Cardiac muscle cell (in vitro differentiated cells and primary cell): Measurements from ENCODE around the gene SOX14. TPM values are rescaled to one million over a fixed set of nuclear protein-coding genes. Genes with fewer than 3 reads are reported as not detected.

ENCODE experiments used
- DNase-seq, 2 donors: peaks; one replicate each; pipeline versions ENCODE4 v3.0.0 to v3.0.0-alpha.2; 2010 to 2017; ENCODE audit warnings: low read depth in 1 of 2, low spot score in 1 of 2
- H3K27ac ChIP-seq: fragments of 200-600 bp; sonication (generic); 2 replicates; pipeline ENCODE4 v1.5.1; 2016
- H3K27me3 ChIP-seq: fragments of 200-600 bp; sonication (generic); 2 replicates; pipeline ENCODE4 v1.6.0; 2016; ENCODE audit warnings: control low read depth
- H3K36me3 ChIP-seq: fragments of 200-600 bp; sonication (generic); 2 replicates; pipeline ENCODE4 v1.5.1; 2016; ENCODE audit warnings: control low read depth
- H3K4me1 ChIP-seq: fragments of 200-600 bp; sonication (generic); 2 replicates; pipeline ENCODE4 v1.8.1; 2017; ENCODE audit warnings: low read depth, mild to moderate bottlenecking, mixed run types
- H3K4me3 ChIP-seq: fragments of 200-600 bp; sonication (generic); 2 replicates; pipeline ENCODE4 v1.5.1; 2016; ENCODE audit warnings: mild to moderate bottlenecking
- H3K9me3 ChIP-seq: fragments of 200-600 bp; sonication (generic); 2 replicates; pipeline ENCODE4 v1.5.1; 2017; ENCODE audit warnings: low read depth, mild to moderate bottlenecking, control low read depth
- polyA plus RNA-seq: library from polyadenylated mRNA; unstranded; fragments of >200 nt; fragmentation: Nextera tagmentation; extraction: Ambion mirVana; gene quantifications from 2 replicates; pipeline ENCODE4 v1.2.1, GENCODE V29; 2016
- total RNA-seq: library from RNA; depleted of rRNA; stranded (reverse); fragments of >200 nt; gene quantifications from 2 replicates; pipeline ENCODE4 v1.2.3, GENCODE V29; 2016
- TF ChIP-seq, protein P1 (sequence below): IDR thresholded peaks from 2 replicates; pipeline ENCODE4 v1.5.1; 2012; ENCODE audit warnings: low read depth, mild to moderate bottlenecking, low read length

The SOX14 gene
- total and polyA plus RNA-seq, 2 experiments from 2014 or later = not detected

DNA sequence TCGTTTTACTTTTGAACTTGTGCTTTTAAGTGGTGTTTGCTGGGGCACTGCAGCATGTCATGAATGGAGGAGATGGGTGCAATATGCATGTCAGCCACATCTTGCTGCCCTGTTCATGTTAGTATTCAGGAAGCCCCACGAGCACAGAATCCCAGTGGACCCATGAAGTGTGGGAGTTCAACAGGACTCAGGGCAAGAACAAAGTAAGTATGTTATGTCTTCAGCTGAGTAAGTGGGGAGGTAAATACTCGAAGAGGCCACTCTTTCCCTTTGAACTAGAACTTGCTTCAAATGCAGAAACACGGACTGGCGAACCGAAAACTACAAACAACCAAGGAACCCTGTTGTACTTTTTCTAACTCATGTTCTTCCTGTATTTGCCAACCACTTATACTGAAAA, 23.4 kb downstream of the SOX14 start:
- Histone ChIP-seq H3K27me3 (peaks cover 4% of the 10 kb centered on the region), H3K9me3 (no peaks in the 10 kb centered on the region), H3K4me3 (no peak overlapping the region), H3K27ac (no peak overlapping the region), H3K36me3 (no peaks in the 10 kb centered on the region), H3K4me1 (no peaks in the 10 kb centered on the region)
- TF ChIP-seq, protein P1, sequence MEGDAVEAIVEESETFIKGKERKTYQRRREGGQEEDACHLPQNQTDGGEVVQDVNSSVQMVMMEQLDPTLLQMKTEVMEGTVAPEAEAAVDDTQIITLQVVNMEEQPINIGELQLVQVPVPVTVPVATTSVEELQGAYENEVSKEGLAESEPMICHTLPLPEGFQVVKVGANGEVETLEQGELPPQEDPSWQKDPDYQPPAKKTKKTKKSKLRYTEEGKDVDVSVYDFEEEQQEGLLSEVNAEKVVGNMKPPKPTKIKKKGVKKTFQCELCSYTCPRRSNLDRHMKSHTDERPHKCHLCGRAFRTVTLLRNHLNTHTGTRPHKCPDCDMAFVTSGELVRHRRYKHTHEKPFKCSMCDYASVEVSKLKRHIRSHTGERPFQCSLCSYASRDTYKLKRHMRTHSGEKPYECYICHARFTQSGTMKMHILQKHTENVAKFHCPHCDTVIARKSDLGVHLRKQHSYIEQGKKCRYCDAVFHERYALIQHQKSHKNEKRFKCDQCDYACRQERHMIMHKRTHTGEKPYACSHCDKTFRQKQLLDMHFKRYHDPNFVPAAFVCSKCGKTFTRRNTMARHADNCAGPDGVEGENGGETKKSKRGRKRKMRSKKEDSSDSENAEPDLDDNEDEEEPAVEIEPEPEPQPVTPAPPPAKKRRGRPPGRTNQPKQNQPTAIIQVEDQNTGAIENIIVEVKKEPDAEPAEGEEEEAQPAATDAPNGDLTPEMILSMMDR = no peak
- no peak for DNase-seq

- TF ChIP-seq, protein P1 = no peak
- DNase-seq = no peak
- H3K4me1 ChIP-seq = no peaks in the 10 kb centered on the region
- no peaks in the 10 kb centered on the region for H3K36me3 ChIP-seq
- H3K27ac ChIP-seq = no peak overlapping the region
- H3K27me3 ChIP-seq = peaks cover 4% of the 10 kb centered on the region
- H3K9me3 ChIP-seq = no peaks in the 10 kb centered on the region
- H3K4me3 ChIP-seq = no peak overlapping the region
Observed at GRCh38 chr3:137789236-137789635, 25.1 kb downstream of the SOX14 start.

DNA sequence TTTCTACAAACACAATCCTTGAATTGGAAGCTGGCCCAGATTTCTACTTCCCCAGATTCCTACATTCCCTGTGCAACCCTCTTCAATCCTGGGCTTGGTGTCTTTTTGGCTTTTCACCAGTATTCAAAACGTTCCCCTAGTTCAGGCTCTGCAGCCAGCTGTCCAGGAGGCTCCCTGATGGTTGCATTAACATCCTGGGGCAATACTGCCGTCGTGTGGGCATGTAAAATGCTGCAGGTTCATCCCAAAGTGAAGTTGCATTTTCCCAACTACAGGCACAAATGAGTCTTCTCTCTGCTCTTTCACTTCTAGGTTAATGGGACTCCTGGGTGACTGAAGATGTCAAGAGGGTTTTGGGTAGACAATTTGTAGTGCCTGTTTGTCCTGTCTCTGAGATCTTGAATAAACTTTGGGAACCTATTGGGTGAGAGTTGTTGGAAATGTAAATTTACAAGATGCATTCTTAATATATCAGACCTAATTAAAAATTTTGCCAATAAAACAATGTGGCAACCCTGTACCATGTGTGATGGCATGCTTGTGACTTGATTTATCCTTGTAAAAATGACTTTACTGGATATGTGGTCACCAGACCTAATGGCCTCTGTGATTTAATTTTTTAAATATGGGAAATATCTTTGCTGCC, 28.6 kb downstream of the SOX14 start:
- no peaks in the 10 kb centered on the region for H3K36me3 ChIP-seq
- H3K9me3 ChIP-seq = no peaks in the 10 kb centered on the region
- no peaks in the 10 kb centered on the region for H3K4me1 ChIP-seq
- TF ChIP-seq, protein P1 = peak; percentile 46
- no peak overlapping the region for H3K4me3 ChIP-seq
- H3K27ac ChIP-seq = no peak overlapping the region
- DNase-seq = peak; percentile 11 to 27
- H3K27me3 ChIP-seq = no peaks in the 10 kb centered on the region

DNA sequence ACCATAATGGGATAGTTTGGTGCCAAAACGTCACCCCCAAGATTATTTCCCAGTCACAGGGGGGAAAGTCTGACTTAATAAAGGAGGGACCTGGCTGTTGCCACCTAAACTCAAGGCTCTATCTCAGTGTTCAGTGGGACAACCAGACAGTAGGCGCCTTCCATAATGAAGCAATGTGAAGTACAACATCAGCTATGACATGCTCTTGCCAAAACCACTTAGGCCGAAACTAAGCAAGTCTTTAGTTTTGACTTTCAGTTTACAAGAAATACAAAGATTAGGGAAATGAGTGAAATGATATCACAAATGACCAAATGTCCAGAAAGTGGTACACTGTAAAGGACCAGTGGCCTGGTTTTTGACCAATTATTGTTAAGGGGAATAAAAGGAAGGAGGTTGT, 32.9 kb downstream of the SOX14 start:
- no peak for DNase-seq
- no peaks in the 10 kb centered on the region for H3K9me3 ChIP-seq
- no peak overlapping the region for H3K27ac ChIP-seq
- no peak overlapping the region for H3K4me3 ChIP-seq
- H3K36me3 ChIP-seq = no peaks in the 10 kb centered on the region
- H3K27me3 ChIP-seq = peaks cover 3% of the 10 kb centered on the region
- H3K4me1 ChIP-seq = no peaks in the 10 kb centered on the region
- TF ChIP-seq, protein P1 = no peak

- H3K9me3 ChIP-seq = no peaks in the 10 kb centered on the region
- H3K27ac ChIP-seq = no peak overlapping the region
- no peaks in the 10 kb centered on the region for H3K36me3 ChIP-seq
- TF ChIP-seq, protein P1 = no peak
- H3K4me3 ChIP-seq = no peak overlapping the region
- DNase-seq = no peak
- no peaks in the 10 kb centered on the region for H3K4me1 ChIP-seq
- peaks cover 3% of the 10 kb centered on the region for H3K27me3 ChIP-seq
Observed at GRCh38 chr3:137803215-137803614, 39.1 kb downstream of the SOX14 start.

DNA sequence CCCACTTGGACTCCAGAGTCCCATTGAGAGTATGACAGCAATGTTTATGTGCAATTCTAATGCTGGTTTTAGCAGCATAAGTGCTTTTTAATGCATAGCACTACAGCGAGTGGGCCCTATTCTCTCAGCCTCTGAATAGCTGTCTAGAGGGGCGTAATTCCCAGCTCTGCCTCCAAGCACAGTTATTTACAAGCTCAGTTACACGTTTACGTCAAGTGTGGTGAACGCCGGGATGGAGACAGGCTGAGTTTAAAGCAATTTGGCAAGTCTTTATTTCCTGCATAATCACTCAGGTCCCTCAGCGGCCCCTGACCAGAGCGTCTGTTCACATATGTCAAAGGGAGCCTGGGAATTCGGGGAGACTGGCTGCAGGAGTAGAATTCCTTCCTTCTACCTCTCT, 43.9 kb downstream of the SOX14 start:
- Histone ChIP-seq H3K4me3 (no peak overlapping the region), H3K27me3 (no peaks in the 10 kb centered on the region), H3K27ac (no peak overlapping the region), H3K4me1 (no peaks in the 10 kb centered on the region), H3K9me3 (no peaks in the 10 kb centered on the region), H3K36me3 (no peaks in the 10 kb centered on the region)
- DNase-seq = no peak
- TF ChIP-seq, protein P1 = no peak
